Tongue (tissue), 2 donors: Measurements from ENCODE around the gene MINDY3. TPM values are rescaled to one million over a fixed set of nuclear protein-coding genes. Genes with fewer than 3 reads are reported as not detected.
"Not testable (repeated sequence)": the region's sequence is repeated elsewhere in the genome, so short reads cannot be mapped to it uniquely, and the experiment has no call there.

Experiments used
- DNase-seq: peaks from one replicate; pipeline ENCODE4 v3.0.0-alpha.2; 2015
- total RNA-seq: library from RNA; depleted of rRNA; stranded (reverse); fragments of >200 nt; gene quantifications from one replicate; pipeline ENCODE4 v1.2.3, GENCODE V29; 2014

MINDY3 gene
- total RNA-seq, 1 donor from 2014 or later: 43.8 TPM

DNA sequence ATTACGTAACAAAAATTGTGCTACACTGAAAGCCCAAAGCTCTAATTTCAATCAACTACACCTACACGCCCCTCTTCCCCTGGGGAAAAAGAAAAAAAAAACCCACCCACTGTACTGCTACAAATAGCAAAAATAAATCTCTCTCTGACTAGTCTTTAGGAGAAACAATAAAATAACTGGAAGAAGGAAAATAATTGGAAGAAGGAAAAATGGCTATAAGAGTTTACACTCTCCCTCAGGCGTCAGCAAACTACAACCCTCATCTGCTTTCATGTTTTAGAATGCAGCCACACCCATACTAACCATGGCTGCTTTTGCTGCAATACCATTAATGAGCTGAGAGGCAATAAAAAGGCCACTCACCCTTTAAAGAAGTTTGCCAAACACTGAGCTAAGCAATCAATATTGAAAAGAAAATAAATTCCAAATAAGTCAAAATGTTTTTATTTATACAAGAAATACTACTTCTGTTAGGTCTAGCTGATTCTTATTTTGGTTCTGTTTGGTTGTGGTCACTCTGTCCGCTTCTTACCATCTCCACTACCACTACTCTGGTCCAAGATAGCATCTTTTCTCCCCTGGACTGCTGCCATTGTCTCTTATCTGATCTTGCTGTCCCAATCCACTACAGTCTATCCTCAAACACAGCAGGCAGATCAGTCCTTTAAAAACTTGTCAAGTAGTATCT is 3.8 kb downstream of the MINDY3 start:
- DNase-seq: no peak

DNA sequence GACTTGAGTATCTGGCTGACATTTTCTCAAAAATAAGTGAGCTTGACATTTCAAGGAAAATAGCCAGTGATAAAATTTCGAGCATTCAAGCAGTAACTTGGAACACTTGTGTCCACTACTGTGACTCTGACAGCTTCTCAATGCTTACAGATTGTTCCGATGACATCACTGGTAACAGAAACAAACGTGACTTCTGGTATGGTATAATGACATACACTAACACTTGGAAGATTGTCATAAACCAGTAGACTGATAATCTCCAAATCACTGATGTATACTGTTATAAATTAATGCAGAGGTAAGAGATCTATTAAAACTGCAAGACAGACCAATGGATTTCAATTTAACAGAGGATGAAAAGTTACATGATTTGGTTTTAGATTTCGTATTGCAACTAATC is 6.5 kb downstream of the MINDY3 start:
- DNase-seq: no peak

DNA sequence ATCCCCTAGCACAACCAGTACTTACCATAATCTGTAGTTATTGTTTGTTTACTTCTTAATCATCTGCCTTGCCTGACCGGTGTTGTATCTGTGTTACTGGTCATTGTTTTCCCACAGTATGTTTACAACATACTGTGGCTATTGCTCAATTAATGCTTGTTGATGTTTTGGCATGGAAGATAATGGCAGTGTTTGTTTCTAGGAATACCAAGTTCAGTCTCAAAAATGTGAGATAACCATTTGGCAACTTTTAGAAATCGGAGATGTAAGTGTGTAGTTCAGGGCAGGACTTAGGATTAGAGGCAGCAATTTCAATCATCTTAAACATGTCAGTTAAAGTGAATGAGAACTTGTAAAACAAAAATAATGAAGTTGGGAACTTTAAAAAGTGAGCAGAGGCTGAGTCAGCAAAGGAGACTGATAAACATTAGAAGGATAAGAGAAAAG is 8.2 kb downstream of the MINDY3 start:
- DNase-seq: no peak

DNA sequence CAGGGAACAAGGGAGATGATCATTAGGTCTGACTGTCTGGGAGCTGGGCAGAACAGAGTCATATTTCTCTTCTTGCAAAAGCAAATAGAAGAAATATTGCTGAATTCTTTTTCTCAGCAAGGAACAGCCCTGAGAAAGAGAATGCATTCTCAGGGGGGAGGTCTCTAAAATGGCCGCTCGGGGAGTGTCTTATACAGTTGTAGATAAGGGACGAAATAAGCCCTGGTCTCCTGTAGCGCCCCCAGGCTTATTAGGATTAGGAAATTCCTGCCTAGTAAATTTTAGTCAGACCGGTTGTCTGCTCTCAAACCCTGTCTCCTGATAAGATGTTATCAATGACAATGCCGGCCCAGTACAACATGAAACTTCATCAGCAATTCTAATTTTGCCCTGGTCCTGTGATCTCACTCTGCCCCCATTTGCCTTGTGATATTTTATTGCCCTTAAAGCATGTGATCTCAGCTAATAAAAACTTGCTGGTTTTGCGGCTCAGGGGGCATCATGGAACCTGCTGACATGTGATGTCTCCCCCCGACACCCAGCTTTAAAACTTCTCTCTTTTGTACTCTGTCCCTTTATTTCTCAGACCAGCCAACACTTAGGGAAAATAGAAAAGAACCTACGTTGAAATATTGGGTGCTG is 9.8 kb downstream of the MINDY3 start:
- not testable (repeated sequence) for DNase-seq

DNA sequence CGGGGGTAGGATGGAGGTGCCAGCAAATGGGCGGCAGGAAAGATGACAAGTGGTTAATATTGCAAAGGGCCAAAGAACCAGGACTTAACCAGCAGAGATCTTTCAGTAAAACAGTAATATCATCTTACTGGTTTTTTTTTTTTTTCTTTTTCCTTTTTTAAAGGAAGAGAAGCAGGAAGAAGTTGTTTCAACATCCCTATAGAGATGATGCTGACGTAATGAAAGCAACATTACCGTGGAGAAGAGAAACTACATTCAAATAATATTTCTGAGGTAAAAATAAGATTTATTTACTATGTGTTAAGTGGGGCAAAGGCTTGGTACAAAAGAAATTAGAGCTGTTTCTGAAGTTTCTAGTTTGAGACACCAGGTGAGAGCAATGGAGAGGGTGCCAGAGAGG is 11.0 kb downstream of the MINDY3 start:
- DNase-seq: no peak

DNA sequence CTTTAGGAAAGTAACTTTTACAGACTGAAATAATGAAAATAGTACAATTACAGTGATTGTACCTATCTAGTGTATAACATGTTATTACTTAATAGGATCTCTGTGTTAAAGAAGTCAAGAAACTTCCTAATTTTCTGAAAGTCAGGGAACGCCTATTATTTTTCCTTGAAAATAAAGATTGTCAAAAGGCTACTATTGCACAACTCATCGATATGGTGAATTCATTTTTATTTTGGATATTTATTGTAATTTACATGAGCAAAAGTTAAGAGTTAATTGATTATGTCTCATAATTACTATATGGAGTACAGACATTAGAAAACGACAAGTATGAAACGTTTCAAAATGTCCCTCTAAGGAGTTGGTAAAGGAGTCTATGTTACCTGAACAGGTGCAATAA is 12.8 kb downstream of the MINDY3 start:
- no peak for DNase-seq

DNA sequence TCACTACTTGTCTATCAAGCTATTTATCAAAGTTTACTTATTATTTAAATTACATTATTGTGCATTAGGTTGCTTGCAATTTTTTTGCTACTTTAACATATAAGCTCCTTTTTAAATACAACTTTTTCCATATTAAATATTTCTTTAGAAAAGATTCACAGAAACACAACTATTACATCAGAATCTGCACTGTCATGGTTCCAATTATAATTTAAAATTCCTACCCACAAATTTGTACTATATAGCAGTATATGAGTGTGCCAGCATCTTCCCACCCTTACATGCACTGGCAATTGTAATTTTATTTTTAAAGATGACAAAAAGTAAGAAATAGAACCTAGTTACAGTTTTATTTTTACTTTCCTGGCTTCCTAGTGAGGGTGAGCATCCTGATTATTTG is 15.8 kb downstream of the MINDY3 start:
- no peak for DNase-seq

DNA sequence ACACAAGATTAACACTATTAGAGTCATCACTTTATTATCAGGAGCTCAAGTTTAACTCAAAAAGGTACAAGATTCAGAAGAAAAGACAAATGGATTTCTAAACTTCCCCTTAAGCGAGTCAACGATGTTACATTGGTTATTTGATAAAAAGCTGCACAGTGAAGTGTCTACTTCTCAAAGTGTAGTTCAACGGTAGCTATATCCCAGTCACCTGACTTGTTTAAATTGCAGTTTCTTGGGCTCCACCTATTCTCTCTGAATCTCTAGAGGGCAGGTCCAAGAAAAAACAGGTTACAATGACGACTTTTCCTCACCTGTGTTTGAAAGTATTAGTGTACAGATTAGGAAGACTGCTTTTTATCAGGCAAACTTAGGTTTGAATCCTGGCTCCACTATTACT is 16.6 kb downstream of the MINDY3 start:
- no peak for DNase-seq

DNA sequence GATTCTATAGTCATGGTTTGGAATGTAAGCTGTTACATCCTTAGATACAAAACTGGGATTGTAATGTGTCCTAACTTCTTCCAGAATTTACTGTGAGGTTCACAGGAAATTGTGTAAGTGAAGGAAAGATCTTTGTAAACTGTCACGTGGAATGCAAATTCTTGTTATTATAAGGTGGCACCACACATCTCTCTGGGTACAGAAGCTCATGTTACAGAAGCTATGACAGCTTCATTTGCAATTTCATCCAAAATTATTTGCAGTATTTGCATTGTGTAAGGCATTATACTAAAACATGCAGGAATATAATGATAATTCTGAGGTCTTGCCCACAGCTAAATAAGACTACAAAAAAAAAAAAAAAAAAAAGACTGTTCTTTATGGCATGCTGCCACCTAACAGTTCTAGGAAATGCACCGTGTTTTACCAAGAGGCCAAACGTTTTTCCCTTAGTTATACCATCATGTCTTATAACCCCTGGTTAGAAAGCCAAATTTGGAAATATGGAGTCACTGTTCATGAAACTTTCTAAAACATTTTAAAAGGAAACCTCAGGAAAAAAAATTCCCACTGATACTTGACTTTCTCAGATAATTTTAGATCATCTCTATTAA is 17.6 kb downstream of the MINDY3 start:
- DNase-seq: no peak

DNA sequence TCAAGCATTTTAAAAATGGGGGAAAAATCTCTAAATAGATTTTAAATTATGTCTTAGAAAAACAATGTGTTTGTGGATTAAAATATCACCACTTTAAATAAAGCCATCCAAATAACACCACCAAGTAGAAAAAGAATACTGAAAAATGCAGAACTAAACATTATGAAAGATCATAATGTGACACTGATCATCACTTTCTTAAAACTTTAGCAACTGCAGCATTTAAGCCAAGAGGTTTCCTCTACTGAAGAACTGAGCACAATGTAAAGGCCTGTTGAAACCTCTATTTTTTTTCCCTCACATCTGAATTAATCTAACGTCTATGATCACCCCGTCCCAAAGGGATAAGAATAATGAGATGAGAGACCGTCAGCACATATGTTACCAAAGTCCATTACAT is 18.6 kb downstream of the MINDY3 start:
- DNase-seq: no peak

DNA sequence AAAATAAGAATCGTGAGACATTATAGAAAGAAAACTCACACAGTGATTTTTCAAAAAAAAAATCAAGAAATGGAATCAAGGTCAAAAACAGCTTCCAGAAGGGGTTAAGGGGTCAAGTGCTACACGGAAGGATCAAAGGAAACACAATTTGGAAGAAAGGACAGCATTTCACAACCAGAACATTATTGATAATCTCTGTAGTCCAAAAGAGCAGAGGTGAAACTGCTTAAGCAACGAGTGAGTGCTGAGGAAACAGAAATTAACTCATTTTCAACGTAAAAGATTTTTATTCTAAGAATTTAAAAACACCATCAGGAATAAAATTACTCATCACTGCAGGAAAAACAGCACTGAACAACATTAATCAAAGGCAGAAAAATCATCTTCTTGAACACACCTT is 23.5 kb downstream of the MINDY3 start:
- no peak for DNase-seq

DNA sequence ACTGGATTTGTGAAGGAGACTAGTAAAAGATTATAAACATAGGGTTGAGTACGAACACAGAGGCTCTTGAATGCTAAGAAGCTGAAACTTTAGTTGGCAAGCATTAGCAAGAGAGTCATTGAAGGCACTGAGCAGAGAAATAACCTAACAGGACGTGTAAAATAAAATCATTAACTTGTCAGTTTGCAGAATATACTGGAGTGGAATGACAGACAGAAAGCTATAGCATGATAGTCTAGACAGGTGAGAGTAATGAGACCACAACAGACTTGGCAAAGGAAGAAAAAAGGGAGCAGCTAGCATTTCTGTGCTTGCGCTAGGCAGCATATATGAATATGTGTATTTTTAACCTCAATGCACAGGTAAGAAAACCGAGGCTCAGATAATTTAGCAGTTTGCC is 30.8 kb downstream of the MINDY3 start:
- DNase-seq: no peak

DNA sequence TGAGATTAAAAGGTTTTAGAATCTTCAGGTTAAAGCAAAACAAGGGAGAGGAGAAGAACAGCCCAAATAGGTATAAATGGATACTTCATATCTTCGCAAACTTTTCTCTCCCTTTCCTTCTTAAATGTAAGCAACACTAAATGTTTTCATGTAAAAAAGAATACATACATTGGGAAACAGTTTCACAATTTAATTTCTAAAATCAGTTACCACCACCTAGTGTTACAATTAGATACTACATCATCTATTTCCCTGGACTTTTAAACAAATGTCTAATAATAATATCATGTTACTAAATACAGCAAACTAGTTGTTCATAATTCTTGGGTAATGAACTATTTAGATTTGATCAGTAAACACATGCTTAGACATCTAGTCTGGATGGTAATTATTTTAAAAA is 35.8 kb downstream of the MINDY3 start:
- DNase-seq: peak; percentile 61

DNA sequence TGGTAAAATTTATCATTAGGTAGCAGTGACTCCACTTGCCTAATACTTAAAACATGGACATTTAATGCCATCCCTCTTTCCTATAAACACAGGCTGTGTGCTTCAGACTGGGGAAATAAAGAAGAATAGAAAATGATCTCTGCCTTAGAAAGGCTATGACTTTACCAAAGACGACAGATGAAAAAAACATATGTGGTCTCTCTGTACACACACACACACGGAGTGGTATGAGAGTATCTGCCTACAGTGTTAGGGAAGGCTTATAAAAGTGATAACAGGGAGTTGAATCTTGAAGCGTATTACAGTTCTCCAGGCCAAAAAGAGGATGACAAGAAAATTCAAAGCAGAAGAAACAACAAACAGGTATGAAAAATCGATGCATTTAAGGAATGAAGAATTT is 38.2 kb downstream of the MINDY3 start:
- DNase-seq: no peak

DNA sequence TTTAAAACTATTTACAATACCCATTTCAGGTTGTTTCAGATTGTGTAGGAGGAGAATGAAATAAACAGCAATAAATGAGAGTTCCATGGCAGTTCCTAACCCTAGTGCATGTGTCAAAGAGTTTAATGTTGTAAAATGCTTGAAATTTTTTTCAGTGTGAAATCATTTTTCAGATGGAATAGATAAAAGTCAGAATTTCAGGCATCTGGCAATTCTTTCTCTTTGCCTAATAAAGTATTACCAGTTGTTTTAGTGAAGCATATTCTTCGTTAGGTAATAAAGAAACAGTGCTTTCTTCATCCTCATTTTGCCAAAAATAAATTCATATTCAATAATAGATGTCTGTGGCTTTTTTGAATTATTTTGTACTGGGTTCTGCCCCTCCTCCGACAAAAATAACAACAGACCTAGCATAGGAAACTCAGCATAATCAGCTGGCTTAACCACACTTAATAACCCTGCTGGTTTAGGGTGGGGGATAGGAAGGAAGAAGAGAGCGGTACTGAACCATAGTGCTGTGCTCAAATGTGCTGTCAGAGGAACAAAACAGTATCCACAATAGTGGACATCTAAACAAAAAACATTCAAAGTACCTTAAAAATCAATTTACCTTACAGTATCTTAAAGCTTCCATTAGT is 39.1 kb downstream of the MINDY3 start:
- no peak for DNase-seq

DNA sequence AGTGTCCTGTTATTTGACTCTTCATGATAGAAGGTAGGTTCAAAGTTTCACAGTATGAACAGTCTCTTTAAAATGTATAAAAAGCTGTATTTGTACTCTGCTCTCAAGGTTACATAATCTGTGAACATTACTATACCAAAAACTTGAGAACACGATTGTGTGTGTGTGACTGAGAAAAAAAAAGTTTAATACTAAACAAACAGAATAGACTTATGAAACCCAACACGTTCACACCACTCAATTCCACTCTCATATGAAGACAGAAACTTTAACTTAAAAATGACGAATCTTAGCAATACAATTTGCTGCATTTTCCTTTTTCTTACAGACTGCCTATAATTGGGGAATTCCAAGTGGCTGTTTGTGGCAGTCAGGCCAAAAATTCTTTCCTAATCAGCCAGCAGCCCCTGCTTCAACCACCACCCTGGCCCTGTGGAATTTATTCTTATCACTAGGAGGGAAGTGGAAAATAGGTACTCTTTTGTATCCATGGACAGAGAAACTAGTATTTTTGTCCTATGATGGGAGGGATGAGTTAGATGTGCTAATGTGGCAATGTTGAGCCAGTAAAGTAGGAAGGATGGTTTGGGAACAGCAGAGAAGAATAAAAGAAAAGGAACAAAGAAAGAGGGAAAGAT is 42.8 kb downstream of the MINDY3 start:
- no peak for DNase-seq

DNA sequence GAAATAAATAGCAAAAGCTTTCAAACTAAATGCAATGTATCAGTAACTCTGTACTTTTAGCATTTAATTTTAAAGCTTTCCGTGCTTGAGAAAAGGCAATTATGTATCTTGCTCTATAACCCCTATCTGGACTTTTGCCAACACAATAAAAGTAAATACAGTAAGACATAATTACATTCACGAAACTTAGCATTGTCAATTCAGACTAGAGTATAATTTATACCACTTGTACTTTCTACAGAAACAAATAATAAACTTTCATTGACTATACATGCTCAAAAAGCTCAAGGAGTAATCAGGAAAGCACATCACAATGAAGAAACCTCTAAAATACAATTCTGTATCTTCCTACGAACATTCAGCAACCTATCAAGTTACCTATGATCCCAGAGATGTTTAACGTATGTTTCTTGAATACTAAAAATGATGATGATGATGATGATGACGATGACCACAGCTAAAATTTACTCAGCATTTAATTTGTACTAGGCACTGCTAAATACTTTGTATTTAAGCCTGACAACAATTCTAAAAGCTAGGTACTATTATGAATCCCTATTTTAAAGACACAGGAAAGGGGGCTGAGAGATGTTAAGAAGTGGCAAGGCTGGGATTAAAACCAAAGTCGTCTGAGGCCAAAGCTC is 44.9 kb downstream of the MINDY3 start:
- peak; percentile 39 for DNase-seq

DNA sequence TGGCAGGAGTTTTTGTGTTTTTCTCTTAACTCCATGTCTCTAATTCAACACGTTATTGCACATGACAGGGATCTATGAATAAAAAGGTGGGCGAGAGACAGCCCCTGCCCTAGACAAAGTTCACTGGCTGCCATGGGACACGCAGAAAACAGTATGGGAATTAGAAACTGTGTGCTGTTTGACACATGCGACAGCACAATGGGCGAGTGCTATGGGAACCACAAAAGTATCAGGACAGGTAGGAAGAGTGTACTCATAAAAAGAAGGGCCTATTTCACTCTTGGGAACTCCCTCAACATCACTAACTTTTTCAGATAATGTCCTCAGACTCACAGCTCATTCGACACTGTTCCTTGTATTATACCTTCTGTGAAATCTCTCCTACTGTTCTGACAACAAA is 45.7 kb downstream of the MINDY3 start:
- no peak for DNase-seq

DNA sequence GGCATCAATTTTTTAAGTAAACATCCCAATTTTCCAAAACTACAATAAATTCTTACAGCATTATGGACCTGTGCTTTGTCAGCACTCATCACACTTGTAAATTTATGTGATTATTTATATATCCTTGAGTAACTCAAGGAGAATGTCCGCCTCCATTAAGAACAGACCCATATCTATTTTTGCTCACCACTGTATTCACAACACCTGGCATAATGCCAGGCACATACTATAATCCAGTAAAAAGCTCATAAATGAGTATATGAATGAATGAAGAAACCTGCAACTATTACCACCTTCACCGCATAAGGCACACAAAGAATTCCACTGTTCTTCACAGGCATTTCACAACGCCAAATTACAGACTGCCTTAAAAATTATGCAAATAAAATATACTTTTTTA is 46.9 kb downstream of the MINDY3 start:
- peak; percentile 27 for DNase-seq

DNA sequence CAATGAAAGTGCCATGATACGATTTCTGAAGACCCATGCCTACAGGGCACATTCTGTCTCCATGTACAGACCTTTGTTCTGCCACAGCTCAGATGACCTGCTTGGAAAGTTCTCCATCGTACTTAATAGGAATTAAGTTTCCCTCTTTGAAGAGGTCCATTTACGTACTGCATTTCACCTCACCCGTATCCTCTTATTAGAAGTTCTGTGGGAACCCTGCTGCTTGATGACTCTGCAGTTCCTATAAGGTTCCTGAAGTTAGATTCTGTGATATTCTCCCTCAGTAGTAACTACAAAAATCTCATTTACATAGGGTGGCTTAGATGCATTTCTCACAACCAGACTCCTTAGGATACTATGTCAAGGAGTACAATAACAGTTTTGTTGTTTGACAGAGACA is 50.9 kb downstream of the MINDY3 start:
- no peak for DNase-seq

DNA sequence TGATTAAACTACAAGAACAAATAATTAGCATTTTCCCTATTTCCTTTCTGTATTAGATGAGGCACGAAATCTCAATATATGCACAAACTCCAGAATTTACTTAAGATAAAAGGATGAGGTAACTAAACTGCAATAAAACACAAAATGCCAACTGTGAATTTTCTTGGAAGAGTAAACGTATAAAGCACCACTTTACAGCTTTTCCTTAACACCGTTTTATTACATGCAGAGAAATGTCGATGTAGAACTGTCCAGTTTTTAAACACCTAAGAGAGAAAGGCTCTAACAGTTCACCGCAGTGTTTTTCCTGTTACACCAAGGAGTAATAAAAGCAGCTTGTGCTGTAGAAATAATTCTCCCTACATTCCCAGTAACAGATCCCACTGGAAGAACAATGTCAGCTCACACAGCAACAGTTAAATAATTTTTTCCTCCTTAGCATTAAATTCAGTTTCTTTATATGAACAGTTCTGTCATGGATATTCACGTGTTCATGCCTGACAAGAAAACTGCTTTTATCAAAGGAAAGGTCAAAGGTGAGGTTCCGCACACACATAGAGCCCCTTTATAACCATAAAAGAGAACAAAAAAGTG is 52.0 kb downstream of the MINDY3 start:
- no peak for DNase-seq
